NOMO-1 treated with DMSO at 0.1 percent for 48 hours (cell line): ENCODE measurements around the gene ENOX1.

ENCODE experiments used
- DNase-seq: peaks from one replicate; lab custom pipeline; 2025; ENCODE audit not compliant: unreplicated experiment; lab: John Stamatoyannopoulos, UW

Gene ENOX1

DNA sequence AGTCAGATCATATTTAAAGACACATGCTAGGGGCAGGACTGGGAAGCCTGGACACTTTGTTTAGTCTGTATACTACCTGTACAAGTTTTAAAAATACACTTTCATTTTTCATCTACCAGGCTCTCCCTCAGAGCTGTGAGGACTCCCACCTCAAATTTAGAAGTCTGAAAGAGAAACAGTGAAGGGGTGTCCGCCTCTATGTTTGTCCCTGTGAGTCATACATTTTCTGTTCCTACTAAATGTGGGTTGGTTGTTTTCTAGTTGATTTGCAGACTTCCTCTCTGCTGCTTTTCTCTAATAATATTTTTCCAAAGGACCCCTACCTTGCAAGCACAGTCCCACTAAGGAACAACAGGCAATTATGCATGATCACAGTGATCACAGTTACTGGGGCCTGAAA is 110.5 kb downstream of the ENOX1 start:
- no peak for DNase-seq

DNA sequence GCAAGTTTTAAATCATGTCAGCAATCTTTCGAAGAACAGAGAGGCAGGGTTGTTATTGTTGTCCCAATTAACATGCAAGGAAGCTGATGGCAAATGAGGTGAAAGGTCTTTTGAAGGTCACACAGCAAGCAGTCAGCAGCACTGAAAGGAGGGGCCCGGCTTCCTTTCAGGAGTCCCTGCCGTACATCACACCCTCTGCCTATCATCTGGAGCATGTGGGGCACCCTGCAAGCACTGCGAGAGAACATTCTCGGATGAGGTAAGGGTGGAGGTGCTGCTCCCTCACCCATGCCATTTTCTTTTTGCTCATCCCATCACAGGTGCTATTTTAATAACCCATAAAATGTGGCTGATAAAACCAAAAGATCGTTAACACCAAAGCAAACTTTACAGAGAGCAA is 111.2 kb downstream of the ENOX1 start:
- DNase-seq, result no peak

DNA sequence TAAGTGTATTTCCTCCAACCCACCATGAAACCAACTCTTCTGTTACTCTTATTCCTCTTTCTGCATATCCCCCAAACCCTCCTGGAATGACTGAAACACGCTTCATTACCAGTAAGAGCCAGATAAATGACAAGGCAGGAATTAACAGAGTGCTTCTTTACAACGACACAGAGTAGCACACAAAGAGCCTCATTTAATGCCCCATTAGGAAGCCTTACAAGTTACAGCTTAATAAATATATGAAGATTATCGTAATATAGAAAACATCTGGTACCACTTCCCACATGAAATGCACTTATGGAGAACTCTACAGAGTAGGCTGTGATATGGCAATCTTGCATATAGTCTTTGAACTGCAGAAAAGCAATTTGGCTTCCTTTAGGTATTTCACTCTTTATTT is 116.8 kb downstream of the ENOX1 start:
- no peak for DNase-seq

DNA sequence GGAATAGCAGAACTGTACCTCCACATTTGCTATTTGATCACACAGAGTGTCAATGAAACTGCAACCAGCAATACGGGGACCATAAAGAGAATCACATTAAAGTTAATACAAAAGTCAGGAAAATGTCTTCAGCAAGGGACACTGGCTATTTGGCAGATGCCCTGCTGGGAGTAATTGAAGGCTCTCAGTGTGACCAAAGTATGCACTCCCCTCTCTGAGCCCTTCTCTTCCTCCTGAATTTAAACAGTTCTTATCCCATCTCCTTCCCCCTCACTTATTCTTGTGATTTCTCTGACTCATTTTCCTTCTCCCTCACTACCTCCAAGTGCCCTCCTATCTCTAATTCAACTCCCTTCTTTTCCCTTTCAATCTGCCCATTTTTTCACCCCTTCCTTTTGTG is 117.7 kb downstream of the ENOX1 start:
- no peak for DNase-seq

- DNase-seq, result no peak
These were observed 120.4 kb downstream of the ENOX1 start for GRCh38 chr13:43666403-43666802.

DNA sequence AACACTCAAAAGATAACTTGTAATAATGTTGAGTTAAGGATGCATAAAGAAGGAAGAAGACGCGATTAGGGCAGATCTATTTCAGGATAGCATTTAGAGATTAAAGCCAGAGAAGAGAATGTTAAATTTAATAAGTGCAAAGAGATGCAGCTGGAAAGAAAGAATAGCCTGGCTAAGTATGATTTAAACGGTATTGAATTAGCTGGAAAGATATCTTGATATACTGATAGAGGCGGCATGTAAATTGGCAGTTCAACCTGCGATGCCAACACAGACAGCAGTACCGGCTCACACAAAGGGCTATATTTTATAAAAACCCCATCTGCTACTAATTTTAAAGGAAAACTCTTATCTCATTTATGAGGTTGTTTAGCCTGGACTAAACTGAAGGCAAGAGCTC is 121.4 kb downstream of the ENOX1 start:
- no peak for DNase-seq

GRCh38 chr13:43664700-43665191 is 122.0 kb downstream of the ENOX1 start:
- no peak for DNase-seq

DNA sequence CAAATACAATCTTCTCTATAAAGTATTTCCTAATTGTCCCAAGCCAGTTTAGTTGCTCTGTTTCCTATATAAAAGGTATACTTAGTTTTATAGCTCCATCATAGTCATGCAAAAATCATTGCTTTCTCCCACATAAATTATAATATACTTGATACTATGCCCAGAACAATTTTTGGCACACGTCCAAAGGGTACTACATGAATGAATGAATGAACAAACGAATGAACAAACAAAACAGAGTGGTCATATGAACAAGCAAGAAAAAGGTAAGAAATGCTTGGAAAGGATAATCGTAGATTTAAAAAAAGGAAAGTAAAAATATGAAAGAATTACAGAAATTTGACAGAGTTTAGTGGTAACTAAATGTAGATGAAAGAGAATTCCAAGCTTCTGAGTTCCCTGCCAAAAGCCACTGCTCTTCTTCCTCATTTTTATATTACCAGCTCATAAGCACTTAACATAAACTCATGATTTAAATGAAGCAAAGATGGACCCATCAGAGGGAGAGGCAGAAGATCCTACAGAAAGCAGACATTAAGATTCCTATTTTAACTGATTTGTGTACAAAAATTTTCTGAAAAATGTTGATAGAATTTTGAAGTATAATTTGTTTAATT is 123.2 kb downstream of the ENOX1 start:
- DNase-seq, result no peak

DNA sequence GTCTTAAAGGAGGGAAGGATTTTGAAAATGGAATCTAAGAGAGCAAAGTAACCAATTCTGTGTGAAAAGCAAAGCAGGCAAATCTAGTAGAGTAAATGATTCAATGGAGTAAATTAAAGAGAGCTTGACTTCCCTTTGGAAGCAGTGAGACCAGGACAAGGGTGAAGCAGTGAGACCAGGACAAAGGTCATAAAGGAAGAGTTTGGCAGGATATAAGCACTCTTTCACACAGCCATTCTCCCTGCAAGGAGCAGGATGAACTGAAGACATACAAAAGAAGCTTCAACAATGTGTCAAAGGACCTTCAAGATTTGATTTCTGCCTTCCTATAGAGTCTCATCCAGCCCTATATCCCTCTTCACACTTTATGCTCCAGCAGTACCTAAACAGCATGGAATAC is 123.8 kb downstream of the ENOX1 start:
- DNase-seq, result no peak

DNA sequence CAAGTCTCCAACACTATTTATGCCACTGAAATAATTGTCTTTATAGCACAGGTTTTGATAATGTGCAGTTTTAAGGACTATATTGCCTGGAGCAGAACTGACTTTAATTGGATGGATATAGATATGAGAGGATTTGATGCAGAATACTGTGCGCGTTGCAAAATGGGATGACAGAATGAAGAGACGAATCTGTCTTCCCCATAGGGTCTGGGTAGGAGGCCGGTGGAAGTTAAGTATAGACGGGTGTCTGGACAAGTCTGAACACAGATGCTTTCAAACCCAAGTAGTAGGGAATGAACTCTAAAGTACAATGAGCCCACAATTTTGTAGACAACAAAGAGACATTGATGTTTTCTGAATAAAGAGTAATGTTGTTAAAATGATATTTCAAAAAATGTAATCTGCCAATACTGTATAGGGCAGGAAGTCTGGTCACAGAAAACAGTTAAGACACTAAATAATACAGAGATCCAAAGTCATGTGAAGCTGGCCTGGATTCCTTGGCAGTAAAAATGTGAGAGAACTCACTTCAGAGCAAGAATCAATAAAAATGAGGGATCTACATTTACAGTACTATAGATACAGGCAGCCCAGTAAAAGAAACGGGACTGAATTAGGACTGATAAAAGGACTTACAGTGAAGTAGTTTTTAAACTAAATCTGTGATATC is 125.5 kb downstream of the ENOX1 start:
- no peak for DNase-seq

DNA sequence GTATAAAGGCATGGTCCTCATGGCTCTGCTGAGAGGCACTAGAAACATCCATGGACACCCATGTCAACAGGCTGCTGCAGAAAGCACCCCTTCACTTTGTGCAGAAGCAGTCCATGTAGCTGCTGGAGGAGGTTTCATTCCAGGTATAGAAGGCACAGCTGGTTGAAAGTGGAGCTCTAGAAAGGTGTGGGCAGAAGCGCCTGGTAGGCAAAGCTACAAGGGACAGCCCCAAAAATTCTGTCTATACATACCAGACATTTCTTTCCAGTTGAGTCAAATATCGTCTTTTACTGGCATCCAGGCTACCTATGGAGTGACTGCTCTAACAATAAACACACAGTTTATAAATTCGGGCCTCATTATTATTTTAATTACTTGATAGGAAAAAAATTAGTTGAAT is 129.3 kb downstream of the ENOX1 start:
- DNase-seq, result no peak

DNA sequence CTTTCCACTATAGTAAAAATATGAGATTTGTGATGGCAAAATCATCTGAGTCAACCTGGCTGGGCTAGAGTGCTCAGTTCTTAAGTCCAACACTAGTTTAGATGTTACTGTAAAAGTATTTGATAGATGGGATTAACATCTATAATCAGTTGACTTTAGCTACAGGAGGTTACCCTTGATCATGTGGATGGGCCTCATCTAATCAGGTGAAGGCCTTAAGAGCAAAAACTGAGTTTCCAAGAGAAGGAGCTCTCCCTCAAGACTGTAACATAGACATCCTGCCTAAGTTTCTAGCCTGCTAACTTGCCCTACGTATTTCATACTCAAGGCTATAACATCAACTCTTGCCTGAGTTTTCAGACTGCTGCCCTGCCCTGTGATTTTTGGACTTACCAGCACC is 132.8 kb downstream of the ENOX1 start:
- DNase-seq, result no peak

DNA sequence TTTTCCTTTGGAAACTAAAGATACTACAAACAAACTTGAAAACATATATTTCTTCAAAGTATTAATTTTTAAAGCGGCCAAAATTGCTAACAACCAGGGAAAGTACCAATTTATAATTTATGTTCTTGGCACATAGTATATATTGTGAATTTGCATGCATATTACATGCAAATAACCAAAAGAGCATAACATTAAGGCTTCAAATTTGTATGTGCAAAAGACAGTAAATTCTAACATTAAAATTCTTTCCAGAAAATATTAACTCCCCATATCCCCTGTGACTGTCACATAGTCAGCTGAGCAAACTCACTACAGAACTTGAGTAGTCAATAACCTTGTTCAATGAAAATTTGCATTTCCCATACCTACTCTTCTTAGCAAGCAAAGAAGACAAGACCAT is 133.4 kb downstream of the ENOX1 start:
- DNase-seq, result no peak

GRCh38 chr13:43652760-43653159 is 134.0 kb downstream of the ENOX1 start:
- DNase-seq, result no peak

DNA sequence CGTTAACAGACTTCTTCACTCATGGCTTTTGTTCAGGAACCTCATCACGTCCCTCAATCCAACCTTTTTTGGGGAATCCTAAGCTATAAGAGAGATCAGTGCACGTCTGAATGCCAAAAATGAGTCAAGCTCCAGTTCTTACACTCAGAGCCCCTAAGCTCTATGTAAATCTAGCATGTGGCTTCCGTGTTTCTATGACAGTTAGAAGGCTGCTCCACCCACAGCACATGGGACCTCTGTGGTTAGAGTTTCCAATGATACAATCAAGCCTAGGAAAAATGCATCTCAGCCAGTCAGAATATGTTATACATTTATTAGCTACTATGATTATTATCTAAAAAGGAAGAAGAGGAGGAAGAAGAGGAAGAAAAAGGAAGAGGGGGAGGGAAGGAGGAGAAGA is 135.9 kb downstream of the ENOX1 start:
- DNase-seq, result no peak

- no peak for DNase-seq
These were observed 138.0 kb downstream of the ENOX1 start for GRCh38 chr13:43648733-43649132.

GRCh38 chr13:43647471-43647870 is 139.3 kb downstream of the ENOX1 start:
- no peak for DNase-seq

DNA sequence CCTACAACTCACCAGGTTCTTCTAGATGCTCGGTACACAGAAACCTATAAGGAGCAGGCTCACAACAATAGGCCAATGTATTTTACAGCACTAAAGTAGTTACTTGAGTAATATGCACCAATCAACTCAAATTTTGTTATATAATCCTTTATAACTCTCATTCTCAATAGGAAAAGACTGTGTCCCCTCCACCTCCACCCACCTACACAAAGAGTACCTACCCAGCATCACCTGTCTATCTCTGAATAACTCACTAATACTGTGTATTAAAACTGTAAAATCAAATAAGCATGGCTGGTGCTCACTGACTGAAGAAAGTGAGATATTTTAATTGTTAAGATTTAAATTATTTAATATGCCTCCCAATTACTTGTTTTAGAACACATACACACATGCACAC is 146.3 kb downstream of the ENOX1 start:
- no peak for DNase-seq

DNA sequence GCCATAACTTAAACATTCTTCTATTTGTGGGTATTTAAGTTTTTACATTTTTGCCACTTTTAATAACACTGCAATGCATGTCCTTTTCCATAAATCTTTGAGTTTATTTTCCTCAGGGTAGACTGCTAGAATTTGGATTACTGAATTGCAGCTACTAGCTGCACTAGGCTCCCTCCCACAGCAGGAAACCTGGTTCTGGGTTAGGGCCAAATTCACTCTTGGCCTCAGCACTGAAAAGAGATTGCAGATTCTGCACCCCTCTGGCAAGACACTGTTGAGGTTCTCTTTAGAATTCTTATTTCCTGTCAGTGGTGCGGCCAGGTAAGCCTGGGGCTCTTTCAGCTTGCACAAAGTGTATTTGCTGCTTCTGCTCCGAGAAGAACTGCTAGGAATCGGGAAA is 155.7 kb downstream of the ENOX1 start:
- no peak for DNase-seq

- peak; percentile 89 for DNase-seq
These were observed 156.9 kb downstream of the ENOX1 start for GRCh38 chr13:43629691-43630480.

DNA sequence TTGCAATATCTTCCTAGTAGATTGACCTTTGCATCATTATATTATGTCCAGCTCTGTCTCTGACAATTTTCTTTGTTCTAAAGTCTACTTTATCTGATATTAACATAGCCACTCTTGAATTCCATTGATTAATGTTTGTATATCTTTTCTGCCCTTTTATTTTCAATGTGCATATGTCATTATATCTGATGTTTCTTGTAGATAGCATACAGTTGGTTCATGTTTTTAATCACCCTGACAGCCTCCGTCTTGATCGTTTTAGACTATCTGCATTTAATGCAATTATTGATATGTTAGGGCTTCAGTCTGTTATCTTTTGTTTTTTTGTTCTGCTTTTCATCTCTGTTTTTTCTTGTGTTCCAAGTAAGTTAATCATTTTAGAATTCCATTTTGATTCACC is 159.8 kb downstream of the ENOX1 start:
- DNase-seq, result no peak

GRCh38 chr13:43614063-43614462 is 172.7 kb downstream of the ENOX1 start:
- DNase-seq, result no peak
